Measurements from ENCODE around the gene CPD. TPM values are rescaled to one million over a fixed set of nuclear protein-coding genes. Genes with fewer than 3 reads are reported as not detected.
A peak's percentile ranks its signal among the peaks of the same experiment; 100 is the strongest.

Gene CPD
- total and polyA plus RNA-seq, 2 of the 13 experiments (the other 11 are each of a cell fraction or from before 2014, with no cell fraction given): 46.1 to 72.3 TPM

DNA sequence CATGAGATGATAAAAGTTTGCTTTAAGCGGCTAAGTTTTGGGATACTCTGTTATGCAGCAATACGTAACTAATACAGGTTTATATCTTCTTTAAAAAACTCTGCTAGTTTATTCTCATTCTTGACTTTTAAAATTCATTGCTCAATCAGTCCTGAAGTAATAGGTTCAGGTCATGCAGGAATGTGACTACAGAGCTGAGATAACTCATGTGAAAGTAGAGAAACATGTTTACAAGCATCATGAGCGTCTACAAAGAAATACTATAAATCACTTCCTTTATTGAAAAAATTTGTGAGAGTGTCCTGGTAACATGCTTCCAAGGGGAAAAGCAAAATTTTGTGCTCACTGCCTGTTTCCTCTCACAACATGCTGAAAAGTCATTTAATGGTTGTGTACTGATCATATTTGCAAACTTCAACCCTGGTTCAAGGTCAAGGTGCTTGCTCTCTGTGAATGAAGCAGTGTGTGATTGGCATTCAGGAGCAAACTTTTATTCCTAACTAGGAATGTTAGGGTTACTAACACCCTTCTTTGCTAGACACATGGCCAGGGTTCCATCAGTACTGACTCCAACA is 32.4 kb upstream of the CPD start (continued):
- TF ChIP-seq SOX13 (IDR thresholded peaks at IDR 0.05) (no peak), SOX13 (CRISPR knock-in tag; conservative IDR thresholded peaks at IDR 0.05 in 1 of 2, IDR thresholded peaks at IDR 0.05 in 1 of 2) (peak in 1 of 2 experiments; percentile 72; a peak in 2 of 4 replicates), ZNF383 (CRISPR knock-in tag; IDR thresholded peaks at IDR 0.05; ENCODE audit: borderline replicate concordance) (no peak), FOXO1 (CRISPR knock-in tag; IDR thresholded peaks at IDR 0.05) (0 out of 2 replicates have a peak, but pooled peaks have one; percentile 42), KDM5B (CRISPR knock-in tag; IDR thresholded peaks at IDR 0.05; ENCODE audit: borderline replicate concordance) (no peak), MBD4 (IDR thresholded peaks at IDR 0.05; ENCODE audit: borderline replicate concordance, low read length) (no peak), TEAD3 (CRISPR knock-in tag; optimal IDR thresholded peaks at IDR 0.05; ENCODE audit: borderline replicate concordance) (peak; percentile 30), HDAC2 (CRISPR knock-in tag; IDR thresholded peaks at IDR 0.05) (no peak; the same call in 1 of the 2 replicates), ZFY (CRISPR knock-in tag; IDR thresholded peaks at IDR 0.05) (no peak), CREM (IDR thresholded peaks at IDR 0.05) (peak; percentile 24; the same call in 1 of the 2 replicates), CREM (CRISPR knock-in tag; IDR thresholded peaks at IDR 0.05) (no peak), GFI1 (CRISPR knock-in tag; IDR thresholded peaks at IDR 0.05; ENCODE audit: borderline replicate concordance) (no peak), ZNF225 (CRISPR knock-in tag; IDR thresholded peaks at IDR 0.05) (no peak), RARG (CRISPR knock-in tag; IDR thresholded peaks at IDR 0.05; ENCODE audit: low read depth) (no peak), IRF2 (CRISPR knock-in tag; IDR thresholded peaks at IDR 0.05) (no peak), PRMT3 (CRISPR knock-in tag; IDR thresholded peaks at IDR 0.05; ENCODE audit: borderline replicate concordance, low read depth) (no peak), ZNF235 (CRISPR knock-in tag; IDR thresholded peaks at IDR 0.05; ENCODE audit: borderline replicate concordance) (no peak), NFIC (IDR thresholded peaks at IDR 0.05; ENCODE audit: low read length) (peak; percentile 28; the same call in 1 of the 2 replicates), SKI (IDR thresholded peaks at IDR 0.05; ENCODE audit: partially characterized antibody) (peak; percentile 18), THYN1 (CRISPR knock-in tag; IDR thresholded peaks at IDR 0.05; ENCODE audit: borderline replicate concordance, low read depth) (no peak), ZBTB8A (CRISPR knock-in tag; IDR thresholded peaks at IDR 0.05; ENCODE audit: borderline replicate concordance, low read depth) (no peak), CREB1 (IDR thresholded peaks at IDR 0.05) (no peak), CREB1 (CRISPR knock-in tag; IDR thresholded peaks at IDR 0.05) (no peak), KLF13 (CRISPR knock-in tag; IDR thresholded peaks at IDR 0.05) (no peak), NCOA5 (CRISPR knock-in tag; IDR thresholded peaks at IDR 0.05) (no peak), STAT5B (CRISPR knock-in tag; IDR thresholded peaks at IDR 0.05) (no peak), MAFK (conservative IDR thresholded peaks at IDR 0.05 in 1 of 2, IDR thresholded peaks at IDR 0.05 in 1 of 2; ENCODE audit: low read length in 2 of 2) (no peak), CEBPG (CRISPR knock-in tag; IDR thresholded peaks at IDR 0.05) (0 out of 2 replicates have a peak, but pooled peaks have one; percentile 15)
- TF ChIP-seq, protein P1, sequence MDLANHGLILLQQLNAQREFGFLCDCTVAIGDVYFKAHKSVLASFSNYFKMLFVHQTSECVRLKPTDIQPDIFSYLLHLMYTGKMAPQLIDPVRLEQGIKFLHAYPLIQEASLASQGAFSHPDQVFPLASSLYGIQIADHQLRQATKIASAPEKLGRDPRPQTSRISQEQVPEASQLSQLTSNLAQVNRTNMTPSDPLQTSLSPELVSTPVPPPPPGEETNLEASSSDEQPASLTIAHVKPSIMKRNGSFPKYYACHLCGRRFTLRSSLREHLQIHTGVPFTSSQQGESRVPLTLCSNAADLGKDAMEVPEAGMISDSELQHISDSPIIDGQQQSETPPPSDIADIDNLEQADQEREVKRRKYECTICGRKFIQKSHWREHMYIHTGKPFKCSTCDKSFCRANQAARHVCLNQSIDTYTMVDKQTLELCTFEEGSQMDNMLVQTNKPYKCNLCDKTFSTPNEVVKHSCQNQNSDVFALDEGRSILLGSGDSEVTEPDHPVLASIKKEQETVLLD (CRISPR knock-in tag; IDR thresholded peaks at IDR 0.05; ENCODE audit: low read depth): no peak
- TF ChIP-seq, protein P2, sequence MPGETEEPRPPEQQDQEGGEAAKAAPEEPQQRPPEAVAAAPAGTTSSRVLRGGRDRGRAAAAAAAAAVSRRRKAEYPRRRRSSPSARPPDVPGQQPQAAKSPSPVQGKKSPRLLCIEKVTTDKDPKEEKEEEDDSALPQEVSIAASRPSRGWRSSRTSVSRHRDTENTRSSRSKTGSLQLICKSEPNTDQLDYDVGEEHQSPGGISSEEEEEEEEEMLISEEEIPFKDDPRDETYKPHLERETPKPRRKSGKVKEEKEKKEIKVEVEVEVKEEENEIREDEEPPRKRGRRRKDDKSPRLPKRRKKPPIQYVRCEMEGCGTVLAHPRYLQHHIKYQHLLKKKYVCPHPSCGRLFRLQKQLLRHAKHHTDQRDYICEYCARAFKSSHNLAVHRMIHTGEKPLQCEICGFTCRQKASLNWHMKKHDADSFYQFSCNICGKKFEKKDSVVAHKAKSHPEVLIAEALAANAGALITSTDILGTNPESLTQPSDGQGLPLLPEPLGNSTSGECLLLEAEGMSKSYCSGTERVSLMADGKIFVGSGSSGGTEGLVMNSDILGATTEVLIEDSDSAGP (CRISPR knock-in tag; IDR thresholded peaks at IDR 0.05; ENCODE audit: borderline replicate concordance): no peak
